ENCODE data around the gene FSIP1. TPM values are rescaled to one million over a fixed set of nuclear protein-coding genes. Genes with fewer than 3 reads are reported as not detected.

Gene FSIP1
- total and polyA plus RNA-seq, 8 donors = 0.11 to 0.64 (median 0.38) TPM

GRCh38 chr15:39592500-39592899 is 190.1 kb downstream of the FSIP1 start:
- Histone ChIP-seq H3K9me3 (no peaks in the 10 kb centered on the region), H3K4me3 (no peak overlapping the region), H3K4me1 (no peaks in the 10 kb centered on the region), H3K27ac (no peak overlapping the region), H3K36me3 (peaks cover 9 to 60% (median 12%) of the 10 kb centered on the region in 3 donors), H3K27me3 (no peaks in the 10 kb centered on the region)
- FAIRE-seq (no peak), DNase-seq (no peak), ATAC-seq (no peak)
- intact Hi-C loops (cut with DNase I) = no loop called here
- TF ChIP-seq CTCF (IDR thresholded peaks at IDR 0.05) = no peak
- WGBS, 2 donors = 78 to 91% methylated on average over 6 of the region's 6 CpGs

GRCh38 chr15:39591896-39592315 is 190.7 kb downstream of the FSIP1 start:
- Histone ChIP-seq H3K4me1 (no peaks in the 10 kb centered on the region), H3K36me3 (peaks cover 9 to 66% (median 12%) of the 10 kb centered on the region in 3 donors), H3K27me3 (no peaks in the 10 kb centered on the region), H3K9me3 (no peaks in the 10 kb centered on the region), H3K27ac (no peak overlapping the region), H3K4me3 (no peak overlapping the region)
- ATAC-seq = no peak
- no peak for TF ChIP-seq CTCF (IDR thresholded peaks at IDR 0.05)
- intact Hi-C loops (cut with DNase I) = no loop called here
- DNase-seq = no peak
- 76 to 92% methylated on average over 2 of the region's 2 CpGs for WGBS, 2 donors
- peak; percentile 78 for FAIRE-seq

- Histone ChIP-seq H3K4me1 (no peaks in the 10 kb centered on the region), H3K4me3 (no peak overlapping the region), H3K9me3 (no peaks in the 10 kb centered on the region), H3K27me3 (no peaks in the 10 kb centered on the region), H3K27ac (no peak overlapping the region), H3K36me3 (peaks cover 9 to 69% (median 12%) of the 10 kb centered on the region in 3 donors)
- FAIRE-seq = no peak
- ATAC-seq = no peak
- DNase-seq = no peak
- no peak for TF ChIP-seq CTCF (IDR thresholded peaks at IDR 0.05)
- intact Hi-C loops (cut with DNase I) = no loop called here
- WGBS, 2 donors = 82 to 87% methylated on average over 11 of the region's 11 CpGs
Measured at GRCh38 chr15:39591141-39591895, 191.3 kb downstream of the FSIP1 start.

- no peak for ATAC-seq
- no peak for TF ChIP-seq CTCF (IDR thresholded peaks at IDR 0.05)
- no peaks in the 10 kb centered on the region for H3K9me3 ChIP-seq
- H3K36me3 ChIP-seq = peaks cover 3 to 64% (median 16%) of the 10 kb centered on the region in 3 donors
- H3K4me1 ChIP-seq = no peaks in the 10 kb centered on the region
- no peak for FAIRE-seq
- no peak for DNase-seq
- H3K4me3 ChIP-seq = no peak overlapping the region
- H3K27ac ChIP-seq = no peak overlapping the region
- H3K27me3 ChIP-seq = no peaks in the 10 kb centered on the region
- intact Hi-C loops (cut with DNase I) = loop anchor here in 1 of 3 donors (10.0 kb wide), 1 partner anchor 765 kb away; no protein-coding TSS in a partner anchor
- 88 to 92% methylated on average over 13 of the region's 13 CpGs for WGBS, 2 donors
Measured at GRCh38 chr15:39589815-39590644, 192.6 kb downstream of the FSIP1 start.
